Pulmonary artery endothelial cell (primary cell): ENCODE data around the gene EVL. TPM values are rescaled to one million over a fixed set of nuclear protein-coding genes. Genes with fewer than 3 reads are reported as not detected.
"Not testable (repeated sequence)": the region's sequence is repeated elsewhere in the genome, so short reads cannot be mapped to it uniquely, and the experiment has no call there.

Source experiments
- DNase-seq: peaks from one replicate; pipeline ENCODE4 v3.0.0-alpha.2; 2011; ENCODE audit warnings: low read depth, low spot score
- total RNA-seq: library from RNA; depleted of rRNA; stranded (reverse); fragments of >200 nt; gene quantifications from 2 replicates; pipeline ENCODE4 v1.2.3, GENCODE V29; 2014

Gene EVL
- total RNA-seq, 1 donor from 2014 or later: 14.0 TPM

- DNase-seq: no peak
These were observed 94.8 kb downstream of the EVL start for GRCh38 chr14:100159865-100160533.

GRCh38 chr14:100160534-100160916, 95.3 kb downstream of the EVL start:
- DNase-seq: no peak

- DNase-seq: no peak
These were observed 100.2 kb downstream of the EVL start for GRCh38 chr14:100165376-100165775.

GRCh38 chr14:100165831-100166440, 100.7 kb downstream of the EVL start:
- no peak for DNase-seq

- DNase-seq: no peak
These were observed 103.3 kb downstream of the EVL start for GRCh38 chr14:100168506-100168905.

- no peak for DNase-seq
These were observed 105.7 kb downstream of the EVL start for GRCh38 chr14:100170880-100171279.

- DNase-seq: no peak
These were observed 107.6 kb downstream of the EVL start for GRCh38 chr14:100172811-100173210.

- no peak for DNase-seq
These were observed 108.1 kb downstream of the EVL start for GRCh38 chr14:100173353-100173752.

GRCh38 chr14:100176811-100177327, 111.6 kb downstream of the EVL start:
- DNase-seq: no peak

GRCh38 chr14:100178691-100179090, 113.5 kb downstream of the EVL start:
- DNase-seq: no peak

GRCh38 chr14:100180671-100181070, 115.4 kb downstream of the EVL start:
- not testable (repeated sequence) for DNase-seq

GRCh38 chr14:100181876-100182551, 116.8 kb downstream of the EVL start:
- not testable (repeated sequence) for DNase-seq

- no peak for DNase-seq
These were observed 122.1 kb downstream of the EVL start for GRCh38 chr14:100187247-100187833.

- DNase-seq: no peak
These were observed 123.3 kb downstream of the EVL start for GRCh38 chr14:100188392-100189030.

GRCh38 chr14:100190126-100190525, 124.9 kb downstream of the EVL start:
- no peak for DNase-seq

- no peak for DNase-seq
These were observed 126.5 kb downstream of the EVL start for GRCh38 chr14:100191584-100192249.

- no peak for DNase-seq
These were observed 127.0 kb downstream of the EVL start for GRCh38 chr14:100192250-100192671.

- peak; percentile 87 for DNase-seq
These were observed 127.6 kb downstream of the EVL start for GRCh38 chr14:100192672-100193416.
